Activated CD4-positive, CD25-positive, alpha-beta regulatory T cell treated with anti-CD3 and anti-CD28 coated beads, Interleukin-2, amount 50 U/mL, for 24 hours (primary cell): Measurements from ENCODE around the gene DDX50.
"Not testable (repeated sequence)": the region's sequence is repeated elsewhere in the genome, so short reads cannot be mapped to it uniquely, and the experiment has no call there.

Experiments
- ATAC-seq, 2 donors: fragments of 150-1000 bp; cut with Tn5 transposase; one replicate each; pipeline ENCODE4 v1.10.0; 2021; ENCODE audit warnings: mild to moderate bottlenecking in 1 of 2, moderate library complexity in 1 of 2

The DDX50 gene

DNA sequence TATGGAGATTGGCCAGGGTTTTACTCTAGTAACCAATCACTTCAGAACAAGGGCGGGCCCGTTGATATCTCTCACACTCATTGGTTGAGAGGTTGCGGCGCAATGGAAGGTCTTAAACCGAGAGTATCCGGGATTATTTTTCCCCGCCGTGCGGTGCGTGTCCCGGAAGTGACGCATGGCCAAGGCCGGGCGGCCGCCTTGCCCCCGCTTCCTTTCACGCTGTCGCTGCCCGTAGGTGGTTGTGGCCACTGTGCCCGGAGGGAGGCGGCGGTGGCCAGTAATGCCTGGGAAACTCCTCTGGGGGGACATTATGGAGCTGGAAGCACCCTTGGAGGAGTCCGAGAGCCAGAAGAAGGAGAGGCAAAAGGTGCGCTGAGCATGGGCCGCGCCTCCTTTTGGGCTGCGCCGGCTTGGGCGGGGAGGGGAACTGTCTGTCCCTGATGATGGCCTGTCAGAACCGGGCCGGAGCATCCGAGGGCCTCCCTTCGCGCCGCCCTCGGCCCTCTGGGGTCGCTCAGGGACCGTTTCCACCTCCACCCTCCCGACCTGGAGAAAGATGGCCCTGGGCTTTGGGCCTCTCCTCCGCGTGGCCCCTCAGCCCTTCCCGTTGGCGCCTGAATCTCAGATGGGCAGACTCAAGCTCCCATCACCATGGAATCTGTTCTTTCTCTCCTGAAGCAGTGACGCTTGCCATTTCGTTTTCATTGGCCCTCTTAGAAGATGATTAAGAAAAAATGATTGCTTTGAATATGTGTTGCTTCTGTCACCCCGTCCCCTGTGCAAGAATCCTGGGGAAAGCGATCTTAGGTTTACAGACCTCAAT, at the start of gene DDX50:
TSS of gene DDX50 (plus strand) at position 211 of the 823 bp plus-strand sequence. CDS start at position 281, 70 bp downstream.
- ATAC-seq = peak; percentile 97 to 98

DNA sequence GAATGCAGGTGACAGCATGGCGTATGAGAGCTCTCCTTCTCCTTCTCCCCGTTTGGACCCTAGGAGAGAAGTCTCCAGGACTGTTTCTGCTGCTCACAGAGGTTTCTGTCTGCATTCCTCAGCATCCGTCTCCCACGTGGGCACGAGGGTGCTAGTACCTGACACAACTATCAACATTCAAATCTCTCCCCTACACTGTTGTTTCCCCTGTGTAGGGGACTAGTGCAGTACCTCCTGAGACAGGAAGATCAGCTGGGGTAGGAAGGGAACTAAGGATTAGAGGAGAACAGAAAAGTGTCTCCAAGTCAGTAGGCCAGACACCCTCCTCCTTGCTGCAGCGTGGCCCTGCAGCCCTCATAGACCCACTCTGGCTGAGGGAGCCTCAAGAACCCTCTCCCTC, 44.8 kb upstream of the DDX50 start:
- ATAC-seq = no peak

DNA sequence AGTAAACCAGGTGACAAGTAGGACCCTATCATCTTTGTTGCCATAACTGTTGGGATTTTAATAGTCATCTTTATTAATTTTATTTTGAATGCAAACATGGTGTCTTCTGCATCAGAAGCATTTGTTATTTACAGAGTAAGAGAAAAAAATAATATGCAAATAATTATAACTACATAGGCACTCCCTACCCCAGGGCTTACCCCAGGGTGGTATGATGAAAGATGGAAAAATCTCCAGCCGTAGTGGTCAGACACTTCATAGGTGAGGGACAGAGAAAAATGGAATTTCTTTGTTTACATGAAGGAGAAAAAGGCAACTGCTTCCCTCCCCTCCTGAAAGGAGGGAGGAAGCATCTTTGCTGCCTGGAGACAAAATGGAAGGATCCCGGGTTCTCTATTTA, 44.1 kb upstream of the DDX50 start:
- no peak for ATAC-seq

DNA sequence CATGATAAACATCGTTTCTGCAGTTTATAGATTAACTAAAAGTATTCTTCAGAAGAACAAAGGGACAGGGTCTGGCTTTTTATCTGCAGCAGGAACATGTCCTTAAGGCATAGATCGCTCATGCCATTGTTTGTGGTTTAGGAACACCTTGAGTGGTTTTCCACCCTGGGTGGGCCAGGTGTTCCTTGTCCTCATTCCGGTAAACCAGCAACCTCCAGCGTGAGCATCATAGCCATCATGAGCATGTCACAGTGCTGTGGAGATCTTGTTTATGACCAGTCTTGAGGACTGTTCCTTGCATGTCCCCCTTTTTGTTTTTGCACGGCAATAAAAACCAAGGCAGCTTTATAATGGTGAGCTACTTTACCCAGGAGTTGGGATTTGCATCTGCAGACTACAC, 39.9 kb upstream of the DDX50 start:
- no peak for ATAC-seq

GRCh38 chr10:68864611-68865010, 36.5 kb upstream of the DDX50 start:
- no peak for ATAC-seq

DNA sequence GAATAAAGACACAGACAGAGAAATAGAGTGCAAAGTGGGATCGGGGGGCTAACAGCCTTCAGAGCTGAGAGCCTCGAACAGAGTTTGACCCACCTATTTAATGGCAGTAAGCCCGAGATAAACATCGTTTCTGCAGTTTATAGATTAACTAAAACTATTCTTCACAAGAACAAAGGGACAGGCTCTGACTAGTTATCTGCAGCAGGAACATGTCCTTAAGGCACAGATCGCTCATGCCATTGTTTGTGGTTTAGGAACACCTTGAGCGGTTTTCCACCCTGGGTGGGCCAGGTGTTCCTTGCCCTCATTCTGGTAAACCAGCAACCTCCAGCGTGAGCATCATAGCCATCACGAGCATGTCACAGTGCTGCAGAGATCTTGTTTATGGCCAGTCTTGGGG, 32.9 kb upstream of the DDX50 start:
- not testable (repeated sequence) for ATAC-seq

GRCh38 chr10:68869623-68870022, 31.5 kb upstream of the DDX50 start:
- no peak for ATAC-seq

DNA sequence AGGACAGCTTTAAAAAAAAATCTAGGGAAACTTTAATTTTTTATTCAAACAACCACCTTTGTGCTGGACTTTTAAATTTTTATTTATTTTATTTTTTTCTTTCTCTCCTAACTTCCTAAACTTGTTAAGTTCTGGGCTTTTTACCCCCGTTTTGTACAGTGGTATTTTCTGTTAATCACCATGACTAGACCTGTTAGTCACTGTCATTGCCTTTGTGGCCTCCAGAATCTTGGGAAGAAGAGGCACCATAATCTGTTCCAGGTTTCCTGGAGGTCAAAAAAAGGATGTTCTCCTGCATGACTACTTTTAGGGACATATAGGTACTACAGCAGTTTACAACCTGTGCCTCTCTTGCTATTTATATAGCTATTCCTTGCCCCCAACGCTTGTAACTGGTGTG, 31.1 kb upstream of the DDX50 start:
- no peak for ATAC-seq

DNA sequence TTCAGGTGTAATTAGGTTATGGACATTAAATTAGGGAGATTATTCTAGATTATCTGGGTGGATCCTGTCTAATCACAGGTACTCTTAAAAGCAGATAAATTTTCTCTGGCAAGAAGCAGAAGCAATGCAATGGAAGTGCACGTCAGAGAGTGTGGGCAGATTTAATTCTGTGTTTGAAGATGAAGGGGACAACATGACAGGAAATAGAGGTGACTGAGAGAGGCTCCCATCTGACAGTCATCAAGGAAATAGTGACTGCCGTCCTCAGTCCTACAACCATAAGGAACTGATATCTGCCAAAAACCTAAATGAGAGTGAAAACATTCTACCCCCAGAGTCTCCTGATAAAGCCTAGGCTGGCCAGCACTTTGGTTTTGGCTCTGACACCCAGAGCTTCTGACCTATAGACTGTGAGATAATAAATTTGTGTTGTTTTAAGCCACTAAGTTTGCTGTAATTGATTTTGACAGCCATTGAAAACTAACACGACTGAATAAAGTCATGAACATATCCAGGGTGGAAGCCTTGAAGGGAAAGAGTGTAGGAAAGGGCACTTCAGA, 30.5 kb upstream of the DDX50 start:
- peak; percentile 43 to 55 for ATAC-seq

DNA sequence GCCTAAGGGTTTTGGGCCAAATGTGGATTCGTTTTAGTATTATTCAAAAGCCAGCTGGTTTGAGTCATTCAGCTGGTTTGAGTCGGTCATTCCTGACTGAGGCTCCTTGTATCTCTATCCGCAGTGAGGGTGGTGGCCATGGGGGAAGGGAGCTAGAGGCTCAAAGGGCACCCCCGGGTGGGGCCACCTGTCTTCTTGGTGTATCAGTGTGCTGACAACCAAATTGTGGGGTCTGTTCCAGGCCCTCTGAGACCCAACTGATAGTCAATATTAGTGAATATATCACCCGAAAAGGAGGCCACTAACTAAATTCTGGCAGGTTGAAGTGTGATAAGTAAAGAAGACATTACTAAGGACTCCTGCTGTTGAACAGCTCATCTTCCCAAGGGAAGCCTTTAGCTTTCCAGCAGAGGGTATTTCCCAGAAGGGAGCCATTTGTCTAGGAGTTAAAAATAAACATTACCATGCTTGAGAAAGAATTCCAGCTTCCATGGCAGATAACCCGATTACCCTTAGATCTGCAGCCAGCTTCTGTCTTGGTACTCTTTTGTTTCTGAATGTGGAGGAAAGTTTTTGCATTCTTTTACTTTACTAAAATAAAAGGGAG, 29.9 kb upstream of the DDX50 start:
- no peak for ATAC-seq

DNA sequence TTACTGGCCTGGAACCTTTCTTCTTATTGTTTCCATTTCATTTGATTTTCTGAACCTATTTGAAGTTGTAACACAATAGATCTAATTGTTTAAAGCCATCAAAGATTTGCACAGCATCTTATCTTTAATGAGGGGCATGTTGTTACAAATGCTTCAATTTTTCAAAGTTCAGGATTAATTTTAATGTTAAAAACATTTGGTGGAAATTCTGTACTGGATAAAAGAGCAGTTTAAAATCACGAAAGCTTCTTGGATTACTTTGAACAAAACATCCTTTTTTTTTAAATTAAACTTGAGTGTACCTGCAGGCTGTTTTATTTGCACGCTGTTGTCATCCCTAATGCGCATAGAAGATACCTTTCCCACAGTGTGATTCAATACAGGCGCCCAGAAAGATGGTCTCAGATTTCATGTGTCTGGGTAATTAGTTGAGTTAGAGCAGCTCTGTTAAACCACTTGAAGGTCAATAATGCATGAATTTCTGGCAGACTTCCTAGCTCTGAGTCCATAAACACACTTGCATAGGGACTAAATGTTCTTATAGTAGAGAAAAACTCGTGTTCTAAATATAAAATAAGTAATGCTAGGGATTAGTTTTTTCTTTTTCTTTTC, 29.3 kb upstream of the DDX50 start:
- no peak for ATAC-seq

DNA sequence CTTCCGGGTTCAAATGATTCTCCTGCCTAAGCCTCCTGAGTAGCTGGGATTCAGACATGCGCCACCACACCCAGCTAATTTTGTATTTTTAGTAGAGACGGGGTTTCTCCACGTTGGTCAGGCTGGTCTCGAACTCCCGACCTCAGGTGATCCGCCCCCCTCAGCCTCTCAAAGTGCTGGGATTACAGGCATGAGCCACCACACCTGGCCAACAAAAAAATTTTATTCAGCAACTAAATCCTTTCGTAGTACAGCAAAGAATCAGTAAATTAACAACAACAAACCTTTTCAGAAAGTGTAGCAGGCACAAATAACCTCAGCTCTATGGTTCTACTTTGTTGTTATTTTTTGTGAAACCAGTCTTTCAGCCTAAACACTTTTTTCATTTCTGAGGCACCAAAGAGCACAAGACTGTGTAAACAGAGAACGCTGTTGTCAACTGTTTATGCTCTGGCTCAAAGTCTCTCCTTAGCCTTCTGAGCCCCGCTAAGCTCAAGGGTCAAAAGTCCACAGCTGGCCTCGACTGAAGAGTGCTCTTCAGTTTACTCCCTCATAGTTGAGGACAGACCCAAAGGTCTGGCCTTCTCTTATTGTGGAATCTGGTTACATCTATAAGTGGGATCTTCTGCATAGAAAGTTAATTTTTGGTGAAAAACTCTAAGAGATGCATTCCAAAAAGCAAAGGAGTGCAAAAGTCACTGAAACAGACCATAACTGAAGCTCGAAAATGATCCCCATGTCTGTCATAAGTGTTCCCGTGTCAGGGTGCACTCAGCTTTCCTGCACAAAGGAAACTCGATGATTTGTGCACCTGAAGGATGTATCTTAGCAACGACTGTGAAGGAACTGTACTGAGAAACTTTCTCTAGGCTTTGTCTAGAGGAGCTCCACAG, 24.6 kb upstream of the DDX50 start:
- no peak for ATAC-seq

- ATAC-seq = no peak
These were observed 23.5 kb upstream of the DDX50 start for GRCh38 chr10:68877482-68878110.

GRCh38 chr10:68878496-68878895, 22.6 kb upstream of the DDX50 start:
- no peak for ATAC-seq

GRCh38 chr10:68879628-68880027, 21.5 kb upstream of the DDX50 start:
- no peak for ATAC-seq

GRCh38 chr10:68880181-68880580, 20.9 kb upstream of the DDX50 start:
- no peak for ATAC-seq

DNA sequence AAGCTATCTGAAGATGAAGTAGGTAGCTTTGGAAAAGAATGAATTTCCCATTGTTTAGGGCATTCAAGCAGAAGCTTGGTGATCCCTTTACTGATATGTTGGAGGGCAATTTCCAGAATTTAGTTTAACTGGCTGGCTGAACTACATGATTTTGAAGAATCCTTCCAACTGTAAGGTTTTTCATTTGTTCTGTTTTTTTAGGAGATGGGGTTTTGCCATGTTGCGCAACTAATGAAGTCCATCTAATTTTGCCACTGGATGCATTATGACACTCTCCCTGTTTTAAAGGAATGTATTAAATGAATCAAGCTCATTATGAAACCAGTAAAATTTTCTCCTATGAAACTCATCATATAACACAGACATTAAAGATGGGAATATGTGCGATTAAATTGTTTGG, 6.1 kb upstream of the DDX50 start:
- ATAC-seq = no peak

DNA sequence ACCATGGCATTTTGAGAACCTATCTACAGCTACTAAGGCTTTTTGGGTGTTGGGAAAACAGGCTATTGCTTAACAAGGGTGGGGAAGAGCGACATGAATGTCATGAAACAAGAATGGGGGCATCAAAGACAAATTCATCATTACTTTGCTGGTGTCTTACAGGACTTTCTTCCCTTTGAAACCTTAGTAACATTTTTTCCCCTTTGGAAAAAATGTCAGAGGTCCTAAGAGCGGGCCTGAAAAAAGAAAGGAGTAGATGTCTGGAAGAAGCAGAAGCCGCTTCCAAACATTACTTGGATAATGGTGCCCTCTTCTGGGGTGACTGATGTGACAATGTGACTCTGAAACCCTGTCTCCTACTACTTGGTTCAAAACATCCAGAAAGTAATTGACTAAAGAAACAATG, 3.8 kb upstream of the DDX50 start:
- no peak for ATAC-seq

DNA sequence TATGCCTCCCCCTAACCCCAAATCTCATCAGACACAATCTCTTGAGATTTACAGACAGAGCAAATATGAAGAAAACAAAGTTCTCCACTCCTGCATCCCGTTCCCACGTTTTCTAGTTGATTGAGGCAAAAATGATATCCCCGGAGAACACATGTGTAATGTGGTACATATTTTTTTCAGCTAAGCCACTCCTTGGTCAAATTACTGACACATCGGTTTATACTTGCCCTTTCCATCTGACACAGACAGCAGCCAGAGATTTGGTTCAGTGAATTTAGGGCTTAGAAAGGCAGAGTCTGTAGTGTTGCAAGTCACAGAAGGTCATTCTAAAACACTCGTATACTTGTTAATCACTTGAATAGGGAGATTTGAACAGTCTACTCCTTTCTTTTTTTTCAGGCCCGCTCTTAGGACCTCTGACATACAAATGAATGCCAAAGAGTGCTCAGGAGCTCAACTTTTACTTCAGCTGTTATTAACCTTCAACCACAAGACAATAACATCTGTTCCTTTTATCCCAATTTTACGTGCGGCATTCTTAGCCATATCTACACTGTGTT, 1.8 kb upstream of the DDX50 start:
- no peak for ATAC-seq

DNA sequence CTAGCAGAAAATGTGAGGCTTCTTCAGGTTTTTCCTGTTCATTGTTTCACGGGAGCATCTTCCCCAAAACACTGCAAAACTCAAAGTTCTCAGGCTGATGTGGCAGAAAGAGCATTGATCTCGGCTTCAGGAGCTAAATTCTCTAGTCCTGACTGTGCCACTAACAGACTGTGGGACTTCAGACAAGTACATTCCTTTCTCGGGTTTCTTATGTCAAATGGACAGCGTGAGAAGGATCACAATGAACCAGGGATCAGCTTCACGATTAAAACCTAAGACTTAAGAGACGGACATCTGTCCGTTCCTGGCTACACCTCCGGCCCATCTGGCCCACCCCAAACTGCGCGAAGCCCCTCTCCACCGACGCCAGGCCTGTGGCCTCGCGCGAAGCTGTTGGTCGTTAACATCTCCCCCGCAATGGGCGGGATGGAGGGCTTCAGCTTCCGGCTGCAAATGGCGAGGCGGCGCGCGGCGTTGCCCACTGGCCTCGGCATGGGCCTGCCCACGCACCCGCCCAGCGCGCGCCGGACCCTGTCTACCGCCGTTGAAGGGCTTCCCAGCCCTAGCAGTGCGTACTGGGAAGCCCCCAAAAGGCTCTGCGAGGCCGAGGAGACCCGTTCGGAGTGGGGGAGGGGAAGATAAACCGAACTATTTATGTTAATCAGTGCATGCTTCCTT, 549 bp upstream of the DDX50 start:
- ATAC-seq = peak; percentile 46 to 49

DNA sequence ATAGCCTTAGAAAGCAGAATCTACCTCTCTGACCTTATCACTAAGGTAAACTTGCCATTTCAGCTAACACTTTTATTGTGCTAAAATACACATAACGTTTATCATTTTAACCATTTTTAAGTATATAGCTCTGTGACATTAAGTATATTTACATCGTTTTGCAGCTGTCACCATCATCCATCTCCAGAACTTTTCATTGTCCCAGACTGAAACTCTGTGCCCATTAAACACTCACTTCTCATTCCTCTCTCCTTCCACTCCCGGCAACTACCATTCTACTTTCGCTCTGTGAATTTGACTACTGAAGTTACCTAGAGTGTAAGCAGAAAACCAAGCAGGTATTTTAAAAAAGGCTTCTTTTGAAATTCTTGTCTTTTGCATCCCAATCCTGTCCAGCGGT, 1.3 kb downstream of the DDX50 start:
- ATAC-seq = no peak
